Vagina (tissue), 2 donors: Measurements from ENCODE around the gene ERCC6L.

Source experiments
- CTCF ChIP-seq, 3 experiments: fragments of 450-650 bp in 2 of 3; fragments of 200-600 bp in 1 of 3; sonication (generic) in 1 of 3; IDR thresholded peaks; one replicate each; pipeline ENCODE4 v1.5.1; 2017 to 2019; ENCODE audit warnings: antibody characterized with exemption in 3 of 3, mild to moderate bottlenecking in 2 of 3, moderate library complexity in 2 of 3
- POLR2A ChIP-seq, 2 donors: fragments of 450-650 bp; IDR thresholded peaks; one replicate each; pipeline ENCODE4 v1.6.1; 2017; ENCODE audit warnings: antibody characterized with exemption in 2 of 2, mild to moderate bottlenecking in 2 of 2, moderate library complexity in 2 of 2
- POLR2AphosphoS5 ChIP-seq, 2 donors: sonication (generic); formaldehyde crosslinking; IDR thresholded peaks; one replicate each; pipeline ENCODE4 v1.9.0; 2017; ENCODE audit warnings: antibody characterized with exemption in 2 of 2, mild to moderate bottlenecking in 2 of 2, low read depth in 1 of 2; ENCODE audit not compliant: insufficient read depth in 1 of 2

- no peak for TF ChIP-seq POLR2A (IDR thresholded peaks at IDR 0.05)
- TF ChIP-seq CTCF (IDR thresholded peaks at IDR 0.05), result no peak
- no peak for TF ChIP-seq POLR2AphosphoS5 (IDR thresholded peaks at IDR 0.05; ENCODE audit: insufficient read depth in 1 of 2, low read depth in 1 of 2)
Measured at GRCh38 chrX:72158773-72159172, 80.1 kb downstream of the ERCC6L start.
